H1 (cell line): ENCODE measurements around the gene PDGFA. TPM values are rescaled to one million over a fixed set of nuclear protein-coding genes. Genes with fewer than 3 reads are reported as not detected.

ENCODE experiments used
- CHD7 ChIP-seq: fragments of 300-600 bp; sonication (generic); IDR thresholded peaks from 2 replicates; pipeline ENCODE4 v1.7.1; 2012; ENCODE audit warnings: low read length, moderate library complexity, mild to moderate bottlenecking, inconsistent platforms; ENCODE audit not compliant: insufficient replicate concordance
- POLR2A ChIP-seq, 2 experiments: IDR thresholded peaks; 1 replicate in 1 of 2; 2 replicates in 1 of 2; pipeline ENCODE4 v1.6.1; 2011; ENCODE audit warnings: low read depth in 2 of 2, low read length in 2 of 2, mild to moderate bottlenecking in 2 of 2; ENCODE audit errors: control extremely low read depth in 1 of 2
- SUZ12 ChIP-seq: fragments of 200-600 bp; sonication (generic); IDR thresholded peaks from 2 replicates; pipeline ENCODE4 v1.6.1; 2012; ENCODE audit warnings: mild to moderate bottlenecking, inconsistent platforms, low read length, moderate library complexity, mixed read lengths
- polyA plus RNA-seq, 7 experiments: library from polyadenylated mRNA; depleted of rRNA in 3 of 7; stranded (reverse) in 5 of 7; unstranded in 2 of 7; fragments of >200 nt in 5 of 7; fragments of 200-250 nt in 2 of 7; gene quantifications; 1 replicate in 5 of 7; 2 replicates in 1 of 7; 4 replicates in 1 of 7; pipeline versions ENCODE4 v1.2.1 to v1.2.3, GENCODE V29; 2011 to 2013; ENCODE audit warnings: missing spikeins in 2 of 7, mixed read lengths in 2 of 7
- total RNA-seq: library from RNA; stranded (reverse); fragmentation: NEBNext Ultra II Directional; extraction: Animal tissue kit (Norgen Biotek cat#: 25700); gene quantifications from 2 replicates; pipeline ENCODE4 v1.2.1, GENCODE V29; 2021

Gene PDGFA
- total and polyA plus RNA-seq, 2 of the 8 experiments (the other 6 are each of a cell fraction or from before 2014, with no cell fraction given): 21.1 to 43.0 TPM

- TF ChIP-seq CHD7 (no peak), POLR2A (IDR thresholded peaks at IDR 0.05; ENCODE audit: control extremely low read depth in 1 of 2, low read depth in 2 of 2, low read length in 2 of 2) (no peak), SUZ12 (no peak)
Measured at GRCh38 chr7:511476-512145, 8.0 kb downstream of the PDGFA start (continued).
